MCF 10A (cell line): Measurements from ENCODE around the gene ATP6V1B1. TPM values are rescaled to one million over a fixed set of nuclear protein-coding genes. Genes with fewer than 3 reads are reported as not detected.

Experiments used
- BruUV-seq: library from RNA; stranded (reverse); fragments of 400-500 nt; replicated peaks from 2 replicates; lab custom pipeline; 2021; lab: Mats Ljungman, UMichigan
- CTCF ChIA-PET: fragments of 300-600 bp; sonication (Branson Sonifier 250); formaldehyde crosslinking; extraction: SDS; loops from one replicate; lab custom pipeline; 2021; ENCODE audit warnings: antibody characterized with exemption, inconsistent platforms; lab: Yijun Ruan, JAX
- POLR2A ChIA-PET: fragments of 300-600, 350-650 bp; sonication (Branson Sonifier 250); formaldehyde crosslinking; extraction: SDS; loops from one replicate; lab custom pipeline; 2020; ENCODE audit warnings: antibody characterized with exemption, inconsistent platforms; lab: Yijun Ruan, JAX
- DNase-seq: peaks from one replicate; pipeline ENCODE4 v3.0.0-alpha.2; 2018; ENCODE audit not compliant: unreplicated experiment
- H3K27ac Mint-ChIP-seq: one replicate; pipeline ENCODE4 v1.8.0; 2022; ENCODE audit warnings: mild to moderate bottlenecking, low read depth, mixed read lengths; ENCODE audit not compliant: unreplicated experiment
- H3K27me3 Mint-ChIP-seq: one replicate; pipeline ENCODE4 v1.8.0; 2022; ENCODE audit warnings: mixed read lengths; ENCODE audit not compliant: insufficient read depth, unreplicated experiment
- H3K36me3 Mint-ChIP-seq: one replicate; pipeline ENCODE4 v1.8.0; 2022; ENCODE audit warnings: mild to moderate bottlenecking, moderate library complexity, mixed read lengths; ENCODE audit not compliant: insufficient read depth, unreplicated experiment
- H3K4me1 Mint-ChIP-seq: one replicate; pipeline ENCODE4 v1.8.0; 2022; ENCODE audit warnings: mixed read lengths; ENCODE audit not compliant: insufficient read depth, unreplicated experiment
- H3K4me3 Mint-ChIP-seq: one replicate; pipeline ENCODE4 v1.8.0; 2022; ENCODE audit warnings: mild to moderate bottlenecking, moderate library complexity, mixed read lengths; ENCODE audit not compliant: unreplicated experiment
- H3K9me3 Mint-ChIP-seq: one replicate; pipeline ENCODE4 v1.8.0; 2022; ENCODE audit warnings: mixed read lengths; ENCODE audit not compliant: unreplicated experiment
- CTCF ChIP-seq: fragments of 200-600 bp; IDR thresholded peaks from one replicate; pipeline ENCODE4 v1.8.0; 2022; ENCODE audit warnings: antibody characterized with exemption, mild to moderate bottlenecking; ENCODE audit not compliant: unreplicated experiment
- intact Hi-C: fragments of 100-400 bp; cut with micrococcal nuclease; formaldehyde crosslinking; loops from 2 replicates; pipeline ENCODE4 v1.14.1; 2022
- total RNA-seq: library from RNA; stranded (reverse); gene quantifications from 2 replicates; pipeline ENCODE4 v1.2.3, GENCODE V29; 2022

The ATP6V1B1 gene
- total RNA-seq, 1 experiment from 2014 or later, result not detected

DNA sequence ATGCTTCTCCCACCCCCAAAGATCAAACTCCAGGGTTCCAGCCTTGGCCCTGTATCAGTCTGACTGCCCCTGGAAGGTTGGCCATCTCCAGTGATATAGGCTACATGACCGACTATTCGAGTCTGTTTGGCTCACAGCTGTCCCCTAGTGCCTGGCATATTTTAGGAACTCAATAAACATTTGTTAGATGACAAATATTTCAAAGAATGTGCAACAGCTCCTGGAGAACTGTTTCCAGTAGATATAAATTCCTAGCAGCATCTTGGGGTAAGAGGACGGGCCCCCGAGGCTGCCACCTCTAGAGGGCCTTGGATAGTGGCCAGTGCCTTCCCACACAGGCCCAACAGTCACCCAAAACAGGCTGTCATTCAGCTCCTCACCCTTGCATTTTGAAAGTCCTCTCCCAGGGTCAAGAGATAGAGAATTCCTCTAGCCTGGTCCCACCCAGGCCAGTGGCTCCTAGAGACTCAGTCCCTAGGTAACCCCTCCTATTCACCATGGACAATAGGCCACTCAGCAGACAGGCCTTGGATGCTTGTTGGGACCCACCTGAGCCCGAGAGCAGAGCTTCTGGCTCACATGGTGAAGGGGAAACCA, 45.1 kb upstream of the ATP6V1B1 start:
- TF ChIP-seq CTCF, result no peak
- intact Hi-C loops, result no loop called here
- H3K36me3 Mint-ChIP-seq, result no peaks in the 10 kb centered on the region
- H3K27me3 Mint-ChIP-seq, result peaks cover 53% of the 10 kb centered on the region
- CTCF ChIA-PET, result interaction anchor here (0.6 to 1.2 kb wide), 3 partner anchors 18 to 57 kb away, joined by 3 to 4 read pairs (median 3); no protein-coding TSS in a partner anchor
- no peak for DNase-seq
- H3K4me1 Mint-ChIP-seq, result no peaks in the 10 kb centered on the region
- H3K4me3 Mint-ChIP-seq, result no peak overlapping the region
- no peak overlapping the region for H3K27ac Mint-ChIP-seq
- no TSS peak for BruUV-seq
- POLR2A ChIA-PET, result no interaction called here
- H3K9me3 Mint-ChIP-seq, result no peaks in the 10 kb centered on the region

DNA sequence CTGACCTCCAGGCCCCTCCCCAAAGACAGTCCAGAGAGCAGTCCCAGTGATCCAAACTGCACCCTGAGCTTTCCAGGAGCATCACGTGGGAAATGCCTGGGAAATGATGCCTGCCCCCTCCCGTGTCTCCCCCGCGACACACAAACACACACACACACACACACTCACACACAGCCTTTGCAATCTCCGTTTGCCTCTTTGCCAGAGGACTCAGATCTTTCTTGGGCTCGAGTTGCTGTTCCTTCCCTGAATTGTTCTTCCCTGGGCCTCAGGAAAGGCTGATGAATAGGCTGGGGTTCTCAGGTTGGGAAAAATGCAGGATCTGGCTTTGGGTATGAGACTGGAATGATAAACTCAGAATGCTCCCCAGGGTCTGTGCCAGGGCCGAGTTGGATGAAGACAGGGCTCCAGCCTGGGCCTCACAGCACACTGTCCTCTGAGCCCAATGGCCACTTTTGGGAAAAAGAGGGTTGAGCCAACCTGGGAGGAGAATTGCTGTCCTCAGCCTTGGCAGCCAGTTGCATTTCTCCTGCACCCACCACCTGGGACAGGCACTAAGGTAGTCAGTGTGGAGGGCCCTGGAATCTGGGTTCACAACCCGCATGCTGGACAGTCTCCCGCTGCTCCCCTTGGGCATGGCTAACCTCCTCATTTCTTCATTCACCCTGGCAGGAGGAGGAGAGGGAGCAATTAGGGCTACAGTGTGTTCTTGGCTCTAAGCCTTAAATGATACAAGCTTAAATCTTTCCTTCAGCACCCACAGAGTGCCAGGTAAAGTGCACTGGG, 43.9 kb upstream of the ATP6V1B1 start:
- no peak for TF ChIP-seq CTCF
- intact Hi-C loops, result no loop called here
- H3K9me3 Mint-ChIP-seq, result no peaks in the 10 kb centered on the region
- H3K36me3 Mint-ChIP-seq, result no peaks in the 10 kb centered on the region
- H3K4me1 Mint-ChIP-seq, result no peaks in the 10 kb centered on the region
- POLR2A ChIA-PET, result no interaction called here
- DNase-seq, result no peak
- peaks cover 57% of the 10 kb centered on the region for H3K27me3 Mint-ChIP-seq
- BruUV-seq, result no TSS peak
- no peak overlapping the region for H3K4me3 Mint-ChIP-seq
- CTCF ChIA-PET, result interaction anchor here (1.1 to 1.4 kb wide), 2 partner anchors 8 to 20 kb away, joined by 3 to 6 read pairs; no protein-coding TSS in a partner anchor
- no peak overlapping the region for H3K27ac Mint-ChIP-seq

- Mint-ChIP-seq H3K4me1 (no peaks in the 10 kb centered on the region), H3K27ac (no peak overlapping the region), H3K27me3 (peaks cover 57% of the 10 kb centered on the region), H3K36me3 (no peaks in the 10 kb centered on the region), H3K9me3 (no peaks in the 10 kb centered on the region), H3K4me3 (no peak overlapping the region)
- POLR2A ChIA-PET, result no interaction called here
- CTCF ChIA-PET, result interaction anchor here (1.1 to 1.4 kb wide), 4 partner anchors 9 to 28 kb away, joined by 3 to 6 read pairs (median 4); no protein-coding TSS in a partner anchor
- TF ChIP-seq CTCF, result no peak
- no TSS peak for BruUV-seq
- intact Hi-C loops, result no loop called here
- DNase-seq, result no peak
Observed at GRCh38 chr2:70892750-70893149, 43.0 kb upstream of the ATP6V1B1 start.

DNA sequence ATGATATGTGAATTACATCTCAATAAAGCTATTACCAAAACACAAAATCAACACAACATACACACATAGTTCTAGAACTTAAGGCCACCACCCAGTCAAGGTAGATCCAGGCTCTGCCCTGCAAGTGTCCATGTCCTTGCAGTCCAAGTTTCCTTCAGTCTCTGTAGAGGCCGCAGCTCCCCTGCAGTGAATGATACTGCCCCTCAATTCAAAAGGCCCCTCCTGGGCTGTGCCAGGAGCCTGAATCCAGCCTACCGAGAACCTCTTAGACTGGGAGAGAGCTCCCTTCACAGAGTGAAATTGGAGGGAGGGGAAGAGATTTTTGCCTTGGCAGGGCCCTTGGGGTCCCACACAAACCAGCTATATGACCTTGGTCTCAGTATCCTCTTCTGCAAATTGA, 42.5 kb upstream of the ATP6V1B1 start:
- DNase-seq, result no peak
- ChIA-PET POLR2A (no interaction called here), CTCF (interaction anchor here (0.8 to 1.4 kb wide), 4 partner anchors 21 to 182 kb away, joined by 4 to 6 read pairs (median 4); no protein-coding TSS in a partner anchor)
- intact Hi-C loops, result no loop called here
- no peaks in the 10 kb centered on the region for H3K4me1 Mint-ChIP-seq
- BruUV-seq, result no TSS peak
- H3K4me3 Mint-ChIP-seq, result no peak overlapping the region
- H3K27ac Mint-ChIP-seq, result no peak overlapping the region
- TF ChIP-seq CTCF, result no peak
- H3K27me3 Mint-ChIP-seq, result peaks cover 57% of the 10 kb centered on the region
- H3K9me3 Mint-ChIP-seq, result no peaks in the 10 kb centered on the region
- H3K36me3 Mint-ChIP-seq, result no peaks in the 10 kb centered on the region
